OCI-LY7 (cell line): Measurements from ENCODE around the gene CNGA1. TPM values are rescaled to one million over a fixed set of nuclear protein-coding genes. Genes with fewer than 3 reads are reported as not detected.

ENCODE experiments used
- BruUV-seq: library from RNA; stranded (reverse); fragments of 400-500 nt; replicated peaks from 2 replicates; lab custom pipeline; 2021; lab: Mats Ljungman, UMichigan
- CTCF ChIA-PET: fragments of 300-600 bp; sonication (Branson Sonifier 250); formaldehyde crosslinking; loops from one replicate; lab custom pipeline; 2022; ENCODE audit warnings: antibody characterized with exemption; ENCODE audit not compliant: unreplicated experiment; lab: Charles Lee
- POLR2A ChIA-PET: fragments of 300-600 bp; sonication (Branson Sonifier 250); formaldehyde crosslinking; loops from one replicate; lab custom pipeline; 2022; ENCODE audit warnings: antibody characterized with exemption; lab: Charles Lee
- DNase-seq: peaks from one replicate; pipeline ENCODE4 v3.0.0-alpha.2; 2015; ENCODE audit warnings: low spot score
- H2AFZ ChIP-seq: fragments of 200-600 bp; sonication (generic), shearing (Covaris generic); 2 replicates; pipeline ENCODE4 v1.6.1; 2014; ENCODE audit warnings: mild to moderate bottlenecking, antibody characterized with exemption, low read length, moderate library complexity
- H3K27ac ChIP-seq: fragments of 200-600 bp; sonication (generic); 2 replicates; pipeline ENCODE4 v1.5.1; 2014; ENCODE audit warnings: mixed run types, low read depth, mild to moderate bottlenecking, moderate library complexity, low read length, inconsistent platforms; ENCODE audit not compliant: poor library complexity, severe bottlenecking
- H3K36me3 ChIP-seq: fragments of 200-600 bp; sonication (generic); 2 replicates; pipeline ENCODE4 v1.6.1; 2014; ENCODE audit warnings: mild to moderate bottlenecking, antibody characterized with exemption, low read length, moderate library complexity, mixed read lengths; ENCODE audit not compliant: insufficient read depth
- H3K4me1 ChIP-seq: fragments of 200-600 bp; sonication (generic); 2 replicates; pipeline ENCODE4 v1.5.1; 2014; ENCODE audit warnings: mild to moderate bottlenecking, low read length; ENCODE audit not compliant: insufficient read depth, poor library complexity, severe bottlenecking
- H3K4me2 ChIP-seq: fragments of 200-600 bp; sonication (generic); 2 replicates; pipeline ENCODE4 v1.6.1; 2014; ENCODE audit warnings: mild to moderate bottlenecking, low read length
- H3K4me3 ChIP-seq: fragments of 200-600 bp; sonication (generic); 2 replicates; pipeline ENCODE4 v1.5.1; 2014; ENCODE audit warnings: mild to moderate bottlenecking, low read depth, low read length; ENCODE audit not compliant: poor library complexity, severe bottlenecking
- H3K79me2 ChIP-seq: fragments of 200-600 bp; sonication (generic); 2 replicates; pipeline ENCODE4 v1.6.1; 2016; ENCODE audit warnings: low read depth, mild to moderate bottlenecking, low read length, moderate library complexity, mixed read lengths; ENCODE audit not compliant: insufficient read depth
- H3K9me2 ChIP-seq: fragments of 200-600 bp; sonication (generic); 2 replicates; pipeline ENCODE4 v1.6.1; 2016; ENCODE audit warnings: mild to moderate bottlenecking, low read length, mixed read lengths; ENCODE audit not compliant: insufficient read depth
- H3K9me3 ChIP-seq: fragments of 200-600 bp; sonication (generic); 2 replicates; pipeline ENCODE4 v1.6.1; 2014; ENCODE audit warnings: mild to moderate bottlenecking, mixed run types, low read length, mixed read lengths
- H4K20me1 ChIP-seq: fragments of 200-600 bp; sonication (generic); 2 replicates; pipeline ENCODE4 v1.6.1; 2014; ENCODE audit warnings: mild to moderate bottlenecking, antibody characterized with exemption, low read length, moderate library complexity, mixed read lengths; ENCODE audit not compliant: insufficient read depth
- EZH2phosphoT487 ChIP-seq: fragments of 200-600 bp; sonication (generic); IDR thresholded peaks from 2 replicates; pipeline ENCODE4 v1.6.1; 2018; ENCODE audit warnings: low read depth, borderline replicate concordance, mild to moderate bottlenecking, mixed run types, antibody characterized with exemption, low read length, moderate library complexity, mixed read lengths
- intact Hi-C: fragments of 100-400 bp; cut with micrococcal nuclease; formaldehyde crosslinking; loops from one replicate; pipeline ENCODE4 v1.10.0; 2022; ENCODE audit not compliant: unreplicated experiment
- total RNA-seq, 2 experiments: library from RNA; depleted of rRNA in 1 of 2; stranded (reverse); fragments of >200 nt in 1 of 2; shearing (Covaris generic) in 1 of 2; gene quantifications; 2 replicates each; pipeline ENCODE4 v1.2.3, GENCODE V29; 2014 to 2022
- TF ChIP-seq, protein P1 (sequence below): fragments of 200-600 bp; sonication (generic); conservative IDR thresholded peaks from 2 replicates; pipeline ENCODE4 v1.5.1; 2014; ENCODE audit warnings: mild to moderate bottlenecking, antibody characterized with exemption, low read length, moderate library complexity, mixed read lengths

CNGA1 gene
- total RNA-seq, 2 experiments from 2014 or later, result not detected

DNA sequence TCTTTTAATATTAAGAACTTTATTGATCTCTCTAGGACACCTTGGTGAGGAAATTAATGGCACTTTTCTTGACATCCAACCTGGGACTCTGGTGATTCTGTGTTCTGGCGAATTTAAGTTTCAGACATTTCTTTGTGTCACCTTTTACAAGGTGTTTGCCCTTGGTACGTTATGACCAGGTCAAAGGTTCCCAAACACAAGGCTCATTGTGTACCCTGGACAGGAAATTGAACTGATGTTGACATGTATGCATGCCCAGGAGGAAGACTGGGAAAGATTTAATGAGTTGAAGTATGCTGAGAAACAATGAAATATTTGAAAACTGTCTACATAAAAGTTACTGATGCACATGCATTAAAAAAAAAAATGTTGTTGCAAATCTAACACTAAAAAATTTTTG lies 22.2 kb upstream of the CNGA1 start:
- no peaks in the 10 kb centered on the region for H4K20me1 ChIP-seq
- H3K27ac ChIP-seq, result no peak overlapping the region
- H3K79me2 ChIP-seq, result no peaks in the 10 kb centered on the region
- TF ChIP-seq, protein P1, sequence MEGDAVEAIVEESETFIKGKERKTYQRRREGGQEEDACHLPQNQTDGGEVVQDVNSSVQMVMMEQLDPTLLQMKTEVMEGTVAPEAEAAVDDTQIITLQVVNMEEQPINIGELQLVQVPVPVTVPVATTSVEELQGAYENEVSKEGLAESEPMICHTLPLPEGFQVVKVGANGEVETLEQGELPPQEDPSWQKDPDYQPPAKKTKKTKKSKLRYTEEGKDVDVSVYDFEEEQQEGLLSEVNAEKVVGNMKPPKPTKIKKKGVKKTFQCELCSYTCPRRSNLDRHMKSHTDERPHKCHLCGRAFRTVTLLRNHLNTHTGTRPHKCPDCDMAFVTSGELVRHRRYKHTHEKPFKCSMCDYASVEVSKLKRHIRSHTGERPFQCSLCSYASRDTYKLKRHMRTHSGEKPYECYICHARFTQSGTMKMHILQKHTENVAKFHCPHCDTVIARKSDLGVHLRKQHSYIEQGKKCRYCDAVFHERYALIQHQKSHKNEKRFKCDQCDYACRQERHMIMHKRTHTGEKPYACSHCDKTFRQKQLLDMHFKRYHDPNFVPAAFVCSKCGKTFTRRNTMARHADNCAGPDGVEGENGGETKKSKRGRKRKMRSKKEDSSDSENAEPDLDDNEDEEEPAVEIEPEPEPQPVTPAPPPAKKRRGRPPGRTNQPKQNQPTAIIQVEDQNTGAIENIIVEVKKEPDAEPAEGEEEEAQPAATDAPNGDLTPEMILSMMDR, result no peak
- no peak for TF ChIP-seq EZH2phosphoT487
- no peaks in the 10 kb centered on the region for H3K9me2 ChIP-seq
- H3K36me3 ChIP-seq, result 0 out of 2 replicates have a peak, but pooled peaks cover 6% of the 10 kb centered on the region
- H2AFZ ChIP-seq, result no peak overlapping the region
- ChIA-PET CTCF (interaction anchor here (0.8 kb wide), 1 partner anchor 9 kb away, joined by 3 read pairs; no protein-coding TSS in a partner anchor), POLR2A (interaction anchor here (0.9 to 11.9 kb wide), 2 partner anchors 9 to 19 kb away, joined by 3 to 194 read pairs; no protein-coding TSS in a partner anchor)
- DNase-seq, result no peak
- no peaks in the 10 kb centered on the region; the same call in 1 of the 2 replicates for H3K9me3 ChIP-seq
- no TSS peak for BruUV-seq
- H3K4me1 ChIP-seq, result peaks cover 81% of the 10 kb centered on the region
- intact Hi-C loops, result loop anchor here (5.0 to 10.0 kb wide), 3 partner anchors 126 to 554 kb away; partner anchors contain the start of genes ATP10D, NFXL1 and SLAIN2
- H3K4me3 ChIP-seq, result no peak overlapping the region
- no peak overlapping the region for H3K4me2 ChIP-seq

GRCh38 chr4:48037117-48037462 lies 20.6 kb upstream of the CNGA1 start:
- ChIA-PET CTCF (interaction anchor here (1.6 kb wide), 1 partner anchor 11 kb away, joined by 4 read pairs; no protein-coding TSS in a partner anchor), POLR2A (interaction anchor here (0.7 to 11.9 kb wide), 4 partner anchors 11 to 126 kb away, joined by 3 to 194 read pairs (median 3); no protein-coding TSS in a partner anchor)
- Histone ChIP-seq H3K36me3 (0 out of 2 replicates have a peak, but pooled peaks cover 6% of the 10 kb centered on the region), H2AFZ (peak overlapping the region; percentile 88), H4K20me1 (no peaks in the 10 kb centered on the region), H3K4me3 (peak overlapping the region; percentile 41), H3K9me2 (no peaks in the 10 kb centered on the region), H3K9me3 (no peaks in the 10 kb centered on the region; the same call in 1 of the 2 replicates), H3K4me2 (peak overlapping the region; percentile 74), H3K27ac (peak overlapping the region; percentile 92), H3K79me2 (no peaks in the 10 kb centered on the region), H3K4me1 (peaks cover 75% of the 10 kb centered on the region)
- TF ChIP-seq, protein P1, result no peak
- no peak for TF ChIP-seq EZH2phosphoT487
- BruUV-seq, result no TSS peak
- DNase-seq, result peak; percentile 54
- intact Hi-C loops, result loop anchor here (5.0 to 10.0 kb wide), 3 partner anchors 125 to 552 kb away; partner anchors contain the start of genes ATP10D, NFXL1 and SLAIN2
